Testis (tissue), 3 donors: ENCODE data around the gene BSCL2. TPM values are rescaled to one million over a fixed set of nuclear protein-coding genes. Genes with fewer than 3 reads are reported as not detected.

Experiments
- DNase-seq: peaks from one replicate; pipeline ENCODE4 v3.0.0-alpha.2; 2019
- H3K27ac ChIP-seq, 2 donors: fragments of 200-600 bp; sonication (generic); one replicate each; pipeline ENCODE4 v1.5.1; 2019
- H3K27me3 ChIP-seq: fragments of 200-600 bp; sonication (generic); one replicate; pipeline ENCODE4 v1.5.1; 2019
- H3K36me3 ChIP-seq: fragments of 200-600 bp; sonication (generic); one replicate; pipeline ENCODE4 v1.5.1; 2017; ENCODE audit warnings: low read depth; ENCODE audit errors: missing control alignments
- H3K4me1 ChIP-seq: fragments of 200-600 bp; sonication (generic); one replicate; pipeline ENCODE4 v1.5.1; 2019
- H3K4me3 ChIP-seq, 2 donors: fragments of 200-600 bp; sonication (generic); one replicate each; pipeline ENCODE4 v1.5.1; 2017 to 2019
- H3K9me3 ChIP-seq: fragments of 200-600 bp; sonication (generic); one replicate; pipeline ENCODE4 v1.5.1; 2017
- CTCF ChIP-seq, 3 experiments: fragments of 450-650 bp in 2 of 3; fragments of 200-600 bp in 1 of 3; sonication (generic) in 1 of 3; IDR thresholded peaks; one replicate each; pipeline ENCODE4 v1.5.1; 2016 to 2019; ENCODE audit warnings: antibody characterized with exemption in 3 of 3, mild to moderate bottlenecking in 2 of 3, moderate library complexity in 1 of 3
- POLR2A ChIP-seq: fragments of 450-650 bp; IDR thresholded peaks from one replicate; pipeline ENCODE4 v1.6.1; 2017; ENCODE audit warnings: antibody characterized with exemption, mild to moderate bottlenecking, moderate library complexity
- WGBS, 2 donors: methylation state at CpG; one replicate each; pipeline ENCODE4 v1.1.5; 2018; 5-methylcytosine and 5-hydroxymethylcytosine counted together
- intact Hi-C: fragments of 100-400 bp; cut with DNase I; formaldehyde crosslinking; loops from one replicate; pipeline ENCODE4 v1.15.1; 2023; ENCODE audit warnings: low total_unique reads
- polyA plus RNA-seq: library from polyadenylated mRNA; stranded (reverse); fragments of 350-450 nt; fragmentation: Illumina TruSeq; extraction: RNeasy Lipid Tissue Mini Kit (QIAGEN cat#74804); gene quantifications from one replicate; pipeline ENCODE4 v1.2.3, GENCODE V29; 2014; ENCODE audit warnings: low read depth, low replicate concordance; ENCODE audit not compliant: insufficient read depth
- total RNA-seq, 2 donors: library from RNA; depleted of rRNA; stranded (reverse); fragments of >200 nt; gene quantifications; one replicate each; pipeline ENCODE4 v1.2.3, GENCODE V29; 2016

The BSCL2 gene
- total and polyA plus RNA-seq, 3 donors from 2014 or later, result 292 to 525 (median 519) TPM

- Histone ChIP-seq H3K4me3 (no peak overlapping the region), H3K4me1 (peaks cover 19% of the 10 kb centered on the region), H3K36me3 (no peaks in the 10 kb centered on the region), H3K27ac (no peak overlapping the region), H3K27me3 (no peaks in the 10 kb centered on the region), H3K9me3 (no peaks in the 10 kb centered on the region)
- no peak for TF ChIP-seq POLR2A
- TF ChIP-seq CTCF (IDR thresholded peaks at IDR 0.05), result no peak
- intact Hi-C loops, result no loop called here
- 76 to 92% methylated on average over 2 of the region's 2 CpGs for WGBS, 2 donors
- no peak for DNase-seq
Measured at GRCh38 chr11:62667460-62667859, 39.8 kb downstream of the BSCL2 start.

- no peak for DNase-seq
- Histone ChIP-seq H3K27ac (peak overlapping the region; percentile 81 to 86), H3K4me1 (peaks cover 17% of the 10 kb centered on the region), H3K36me3 (no peaks in the 10 kb centered on the region), H3K27me3 (no peaks in the 10 kb centered on the region), H3K4me3 (peak overlapping the region; percentile 80 to 83), H3K9me3 (no peaks in the 10 kb centered on the region)
- WGBS, 2 donors, result 54 to 56% methylated on average over 13 to 16 of the region's 16 CpGs
- intact Hi-C loops, result no loop called here
- no peak for TF ChIP-seq CTCF (IDR thresholded peaks at IDR 0.05)
- no peak for TF ChIP-seq POLR2A
Measured at GRCh38 chr11:62666259-62666926, 40.8 kb downstream of the BSCL2 start.

- H3K4me3 ChIP-seq, result peak overlapping the region; percentile 80 to 83
- intact Hi-C loops, result no loop called here
- peak overlapping the region; percentile 81 to 86 for H3K27ac ChIP-seq
- H3K4me1 ChIP-seq, result peaks cover 17% of the 10 kb centered on the region
- H3K9me3 ChIP-seq, result no peaks in the 10 kb centered on the region
- DNase-seq, result peak; percentile 48
- H3K36me3 ChIP-seq, result no peaks in the 10 kb centered on the region
- no peaks in the 10 kb centered on the region for H3K27me3 ChIP-seq
- WGBS, 2 donors, result 2 to 3% methylated on average over 31 to 39 of the region's 39 CpGs
- TF ChIP-seq POLR2A (no peak), CTCF (IDR thresholded peaks at IDR 0.05) (no peak)
Measured at GRCh38 chr11:62665599-62666258, 41.5 kb downstream of the BSCL2 start.

GRCh38 chr11:62665075-62665598 lies 42.1 kb downstream of the BSCL2 start, which contains the start of the genes C11orf98 and CSKMT:
C11orf98 (minus strand) TSS chr11:62665210; CDS start chr11:62665169, 41 bp downstream.
CSKMT (plus strand) TSS chr11:62665312; CDS start chr11:62665880, 568 bp downstream.
- Histone ChIP-seq H3K9me3 (no peaks in the 10 kb centered on the region), H3K4me1 (peaks cover 17% of the 10 kb centered on the region), H3K27me3 (no peaks in the 10 kb centered on the region), H3K36me3 (no peaks in the 10 kb centered on the region), H3K27ac (peak within 1 kb of the TSS; percentile 81 to 86), H3K4me3 (peak within 1 kb of the TSS; percentile 80 to 83)
- 0% methylated on average over 5 to 38 of the region's 47 CpGs for WGBS, 2 donors
- intact Hi-C loops, result no loop called here
- TF ChIP-seq CTCF (IDR thresholded peaks at IDR 0.05) (no peak), POLR2A (peak; percentile 81)
- DNase-seq, result peak; percentile 97
